Neural cell (in vitro differentiated cells): Measurements from ENCODE around the gene HCRTR2. TPM values are rescaled to one million over a fixed set of nuclear protein-coding genes. Genes with fewer than 3 reads are reported as not detected.

Experiments used
- H2AFZ ChIP-seq: fragments of 200-600, 300-800 bp; sonication (generic), shearing (Covaris generic); 2 replicates; pipeline ENCODE4 v1.6.0; 2014; ENCODE audit warnings: low read depth, mild to moderate bottlenecking, antibody characterized with exemption, low read length, moderate library complexity
- H3F3A ChIP-seq: fragments of 200-600 bp; shearing (Covaris generic); 2 replicates; pipeline ENCODE4 v1.6.1; 2016; ENCODE audit warnings: mild to moderate bottlenecking, moderate library complexity, mixed read lengths, antibody characterized with exemption, low read length; ENCODE audit not compliant: insufficient read depth, poor library complexity, severe bottlenecking
- H3K27ac ChIP-seq: fragments of 200-600, 300-800 bp; sonication (generic), shearing (Covaris generic); 2 replicates; pipeline ENCODE4 v1.5.1; 2014; ENCODE audit warnings: mild to moderate bottlenecking, low read length, moderate library complexity
- H3K27me3 ChIP-seq: fragments of 300-800, 200-600 bp; sonication (generic), shearing (Covaris generic); 2 replicates; pipeline ENCODE4 v1.6.0; 2014; ENCODE audit warnings: mild to moderate bottlenecking, low read depth, low read length, moderate library complexity; ENCODE audit not compliant: insufficient read depth
- H3K36me3 ChIP-seq: fragments of 300-800, 200-600 bp; sonication (generic), shearing (Covaris generic); 2 replicates; pipeline ENCODE4 v1.5.1; 2014; ENCODE audit warnings: mild to moderate bottlenecking, antibody characterized with exemption, low read length, moderate library complexity; ENCODE audit not compliant: insufficient read depth
- H3K4me2 ChIP-seq: fragments of 300-800, 200-600 bp; sonication (generic), shearing (Covaris generic); 2 replicates; pipeline ENCODE4 v1.6.0; 2014; ENCODE audit warnings: mild to moderate bottlenecking, low read length
- H3K4me3 ChIP-seq: fragments of 300-800, 200-600 bp; sonication (generic), shearing (Covaris generic); 2 replicates; pipeline ENCODE4 v1.5.1; 2014; ENCODE audit warnings: mild to moderate bottlenecking, low read length, moderate library complexity
- H3K79me2 ChIP-seq: fragments of 200-600 bp; shearing (Covaris generic); replicated peaks from 2 replicates; pipeline ENCODE4 v1.6.0; 2014; ENCODE audit warnings: mild to moderate bottlenecking, low read length, moderate library complexity; ENCODE audit not compliant: insufficient read depth
- H3K9ac ChIP-seq: fragments of 300-800, 200-600 bp; sonication (generic), shearing (Covaris generic); 2 replicates; pipeline ENCODE4 v1.6.1; 2016; ENCODE audit warnings: mild to moderate bottlenecking, low read length, mixed read lengths
- H3K9me2 ChIP-seq: fragments of 200-600 bp; shearing (Covaris generic); 2 replicates; pipeline ENCODE4 v1.6.1; 2016; ENCODE audit warnings: mild to moderate bottlenecking, low read length, mixed read lengths; ENCODE audit not compliant: insufficient read depth
- H3K9me3 ChIP-seq: fragments of 200-600, 300-800 bp; sonication (generic), shearing (Covaris generic); 2 replicates; pipeline ENCODE4 v1.6.1; 2016; ENCODE audit warnings: mild to moderate bottlenecking, mixed run types, low read length, moderate library complexity, mixed read lengths
- H4K20me1 ChIP-seq: fragments of 200-600 bp; shearing (Covaris generic); 2 replicates; pipeline ENCODE4 v1.6.1; 2016; ENCODE audit warnings: mild to moderate bottlenecking, mixed run types; ENCODE audit not compliant: insufficient read depth
- EP300 ChIP-seq: fragments of 450-650 bp; conservative IDR thresholded peaks from 2 replicates; pipeline ENCODE4 v1.6.1; 2014; ENCODE audit warnings: antibody characterized with exemption, mild to moderate bottlenecking, moderate library complexity; ENCODE audit not compliant: poor library complexity, severe bottlenecking
- EZH2 ChIP-seq: fragments of 200-600, 300-800 bp; shearing (Covaris generic), sonication (generic); IDR thresholded peaks from 2 replicates; pipeline ENCODE4 v1.6.1; 2014; ENCODE audit warnings: antibody characterized with exemption, low read length, borderline replicate concordance, mild to moderate bottlenecking; ENCODE audit not compliant: insufficient read depth, poor library complexity, severe bottlenecking
- MXI1 ChIP-seq: fragments of 450-650 bp; conservative IDR thresholded peaks from 2 replicates; pipeline ENCODE4 v1.6.1; 2014; ENCODE audit warnings: antibody characterized with exemption, mild to moderate bottlenecking; ENCODE audit not compliant: poor library complexity, severe bottlenecking
- POLR2AphosphoS5 ChIP-seq: IDR thresholded peaks from 2 replicates; pipeline ENCODE4 v1.6.1; 2012
- RAD21 ChIP-seq: fragments of 450-650 bp; conservative IDR thresholded peaks from 2 replicates; pipeline ENCODE4 v1.6.1; 2014; ENCODE audit warnings: antibody characterized with exemption, mild to moderate bottlenecking, moderate library complexity
- SMC3 ChIP-seq: fragments of 450-650 bp; conservative IDR thresholded peaks from 2 replicates; pipeline ENCODE4 v1.6.1; 2014; ENCODE audit warnings: antibody characterized with exemption, mild to moderate bottlenecking, moderate library complexity; ENCODE audit not compliant: poor library complexity
- TAF1 ChIP-seq: IDR thresholded peaks from 2 replicates; pipeline ENCODE4 v1.6.1; 2012; ENCODE audit warnings: low read depth
- polyA plus RNA-seq: library from polyadenylated mRNA; depleted of rRNA; stranded (reverse); fragments of >200 nt; gene quantifications from 2 replicates; pipeline ENCODE4 v1.2.3, GENCODE V29; 2014
- TF ChIP-seq, protein P1 (sequence below): IDR thresholded peaks from 2 replicates; pipeline ENCODE4 v1.6.1; 2012; ENCODE audit warnings: borderline replicate concordance
- TF ChIP-seq, protein P2 (sequence below): fragments of 450-650 bp; IDR thresholded peaks from 2 replicates; pipeline ENCODE4 v1.5.1; 2014; ENCODE audit warnings: antibody characterized with exemption, mild to moderate bottlenecking, moderate library complexity; ENCODE audit not compliant: poor library complexity, severe bottlenecking

The HCRTR2 gene
- polyA plus RNA-seq, 1 donor from 2014 or later = 8.1 TPM

GRCh38 chr6:55208478-55209458 is 34.5 kb downstream of the HCRTR2 start:
- H3K27me3 ChIP-seq = no peaks in the 10 kb centered on the region
- H3K9me2 ChIP-seq = no peaks in the 10 kb centered on the region
- no peaks in the 10 kb centered on the region for H3K79me2 ChIP-seq
- no peaks in the 10 kb centered on the region for H3K36me3 ChIP-seq
- no peak overlapping the region for H3K27ac ChIP-seq
- H3F3A ChIP-seq = no peaks in the 10 kb centered on the region
- H3K9ac ChIP-seq = no peak overlapping the region
- no peaks in the 10 kb centered on the region for H3K9me3 ChIP-seq
- no peak overlapping the region for H3K4me3 ChIP-seq
- no peaks in the 10 kb centered on the region for H4K20me1 ChIP-seq
- no peak overlapping the region for H2AFZ ChIP-seq
- TF ChIP-seq MXI1 = no peak
- no peak for TF ChIP-seq SMC3
- no peak for TF ChIP-seq TAF1
- no peak for TF ChIP-seq POLR2AphosphoS5
- no peak for TF ChIP-seq RAD21
- TF ChIP-seq, protein P1, sequence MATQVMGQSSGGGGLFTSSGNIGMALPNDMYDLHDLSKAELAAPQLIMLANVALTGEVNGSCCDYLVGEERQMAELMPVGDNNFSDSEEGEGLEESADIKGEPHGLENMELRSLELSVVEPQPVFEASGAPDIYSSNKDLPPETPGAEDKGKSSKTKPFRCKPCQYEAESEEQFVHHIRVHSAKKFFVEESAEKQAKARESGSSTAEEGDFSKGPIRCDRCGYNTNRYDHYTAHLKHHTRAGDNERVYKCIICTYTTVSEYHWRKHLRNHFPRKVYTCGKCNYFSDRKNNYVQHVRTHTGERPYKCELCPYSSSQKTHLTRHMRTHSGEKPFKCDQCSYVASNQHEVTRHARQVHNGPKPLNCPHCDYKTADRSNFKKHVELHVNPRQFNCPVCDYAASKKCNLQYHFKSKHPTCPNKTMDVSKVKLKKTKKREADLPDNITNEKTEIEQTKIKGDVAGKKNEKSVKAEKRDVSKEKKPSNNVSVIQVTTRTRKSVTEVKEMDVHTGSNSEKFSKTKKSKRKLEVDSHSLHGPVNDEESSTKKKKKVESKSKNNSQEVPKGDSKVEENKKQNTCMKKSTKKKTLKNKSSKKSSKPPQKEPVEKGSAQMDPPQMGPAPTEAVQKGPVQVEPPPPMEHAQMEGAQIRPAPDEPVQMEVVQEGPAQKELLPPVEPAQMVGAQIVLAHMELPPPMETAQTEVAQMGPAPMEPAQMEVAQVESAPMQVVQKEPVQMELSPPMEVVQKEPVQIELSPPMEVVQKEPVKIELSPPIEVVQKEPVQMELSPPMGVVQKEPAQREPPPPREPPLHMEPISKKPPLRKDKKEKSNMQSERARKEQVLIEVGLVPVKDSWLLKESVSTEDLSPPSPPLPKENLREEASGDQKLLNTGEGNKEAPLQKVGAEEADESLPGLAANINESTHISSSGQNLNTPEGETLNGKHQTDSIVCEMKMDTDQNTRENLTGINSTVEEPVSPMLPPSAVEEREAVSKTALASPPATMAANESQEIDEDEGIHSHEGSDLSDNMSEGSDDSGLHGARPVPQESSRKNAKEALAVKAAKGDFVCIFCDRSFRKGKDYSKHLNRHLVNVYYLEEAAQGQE = no peak
- no peak overlapping the region for H3K4me2 ChIP-seq

DNA sequence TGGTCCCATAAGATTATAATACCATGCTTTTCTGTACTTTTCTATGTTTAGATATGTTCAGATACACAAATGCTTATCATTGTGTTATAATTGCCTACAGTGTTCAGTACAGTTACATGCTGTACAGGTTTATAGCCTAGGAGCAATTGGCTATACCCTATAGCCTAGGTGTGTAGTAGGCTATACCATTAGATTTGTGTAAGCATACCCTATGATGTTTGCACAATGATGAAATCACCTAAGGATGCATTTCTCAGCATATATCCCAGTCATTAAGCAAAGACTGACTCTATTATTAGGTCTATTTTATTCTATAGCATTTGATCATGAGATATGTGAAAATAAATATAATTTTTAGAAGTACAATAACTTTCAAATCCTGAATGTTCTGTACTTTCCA is 36.6 kb downstream of the HCRTR2 start:
- Histone ChIP-seq H3K9me3 (no peaks in the 10 kb centered on the region), H3F3A (no peaks in the 10 kb centered on the region), H3K4me2 (no peak overlapping the region), H3K9ac (no peak overlapping the region), H4K20me1 (no peaks in the 10 kb centered on the region), H2AFZ (no peak overlapping the region), H3K79me2 (no peaks in the 10 kb centered on the region), H3K27me3 (no peaks in the 10 kb centered on the region), H3K4me3 (no peak overlapping the region), H3K36me3 (no peaks in the 10 kb centered on the region), H3K27ac (no peak overlapping the region), H3K9me2 (no peaks in the 10 kb centered on the region)
- no peak for TF ChIP-seq POLR2AphosphoS5
- TF ChIP-seq RAD21 = no peak
- no peak for TF ChIP-seq EZH2
- no peak for TF ChIP-seq MXI1
- TF ChIP-seq, protein P2, sequence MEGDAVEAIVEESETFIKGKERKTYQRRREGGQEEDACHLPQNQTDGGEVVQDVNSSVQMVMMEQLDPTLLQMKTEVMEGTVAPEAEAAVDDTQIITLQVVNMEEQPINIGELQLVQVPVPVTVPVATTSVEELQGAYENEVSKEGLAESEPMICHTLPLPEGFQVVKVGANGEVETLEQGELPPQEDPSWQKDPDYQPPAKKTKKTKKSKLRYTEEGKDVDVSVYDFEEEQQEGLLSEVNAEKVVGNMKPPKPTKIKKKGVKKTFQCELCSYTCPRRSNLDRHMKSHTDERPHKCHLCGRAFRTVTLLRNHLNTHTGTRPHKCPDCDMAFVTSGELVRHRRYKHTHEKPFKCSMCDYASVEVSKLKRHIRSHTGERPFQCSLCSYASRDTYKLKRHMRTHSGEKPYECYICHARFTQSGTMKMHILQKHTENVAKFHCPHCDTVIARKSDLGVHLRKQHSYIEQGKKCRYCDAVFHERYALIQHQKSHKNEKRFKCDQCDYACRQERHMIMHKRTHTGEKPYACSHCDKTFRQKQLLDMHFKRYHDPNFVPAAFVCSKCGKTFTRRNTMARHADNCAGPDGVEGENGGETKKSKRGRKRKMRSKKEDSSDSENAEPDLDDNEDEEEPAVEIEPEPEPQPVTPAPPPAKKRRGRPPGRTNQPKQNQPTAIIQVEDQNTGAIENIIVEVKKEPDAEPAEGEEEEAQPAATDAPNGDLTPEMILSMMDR = no peak
- TF ChIP-seq TAF1 = no peak
- no peak for TF ChIP-seq SMC3
- TF ChIP-seq EP300 = no peak
- TF ChIP-seq, protein P1 = no peak
